GM18870 (cell line): ENCODE results near the gene CHGA.

Source experiments
- ATAC-seq: cut with Tn5 transposase; IDR thresholded peaks from one replicate; pipeline ENCODE4 v1.9.1; 2021; ENCODE audit warnings: moderate library complexity; ENCODE audit not compliant: unreplicated experiment

CHGA gene

GRCh38 chr14:92929689-92930608 lies 7.0 kb downstream of the CHGA start:
- ATAC-seq: no peak

- ATAC-seq: no peak
Measured at GRCh38 chr14:92930737-92931602, 8.0 kb downstream of the CHGA start.

GRCh38 chr14:92931681-92932447 lies 8.9 kb downstream of the CHGA start:
- ATAC-seq: no peak

- ATAC-seq: no peak
Measured at GRCh38 chr14:92932448-92933395, 9.8 kb downstream of the CHGA start.

GRCh38 chr14:92933481-92933880 lies 10.5 kb downstream of the CHGA start:
- ATAC-seq: no peak

- ATAC-seq: no peak
Measured at GRCh38 chr14:92934196-92935085, 11.5 kb downstream of the CHGA start.

- no peak for ATAC-seq
Measured at GRCh38 chr14:92935446-92935845, 12.5 kb downstream of the CHGA start.

- no peak for ATAC-seq
Measured at GRCh38 chr14:92936085-92936484, 13.1 kb downstream of the CHGA start.

GRCh38 chr14:92937051-92937937 lies 14.3 kb downstream of the CHGA start:
- no peak for ATAC-seq

GRCh38 chr14:92938235-92938875 lies 15.4 kb downstream of the CHGA start:
- ATAC-seq: no peak

- ATAC-seq: no peak
Measured at GRCh38 chr14:92938890-92939671, 16.1 kb downstream of the CHGA start.

GRCh38 chr14:92939699-92940098 lies 16.7 kb downstream of the CHGA start:
- ATAC-seq: no peak

- no peak for ATAC-seq
Measured at GRCh38 chr14:92940543-92940942, 17.6 kb downstream of the CHGA start.

- ATAC-seq: no peak
Measured at GRCh38 chr14:92941531-92941930, 18.6 kb downstream of the CHGA start.

GRCh38 chr14:92942136-92942535 lies 19.2 kb downstream of the CHGA start:
- no peak for ATAC-seq

GRCh38 chr14:92942576-92942975 lies 19.6 kb downstream of the CHGA start:
- no peak for ATAC-seq
